Liver (tissue), 9 donors: ENCODE measurements around the gene PSD4. TPM values are rescaled to one million over a fixed set of nuclear protein-coding genes. Genes with fewer than 3 reads are reported as not detected.

Source experiments
- DNase-seq: peaks from one replicate; pipeline ENCODE4 v3.0.0-alpha.2; 2017; ENCODE audit warnings: low spot score
- H3K27ac ChIP-seq, 2 donors: one replicate each; pipeline ENCODE4 v1.7.0; 2013; ENCODE audit warnings: inconsistent platforms in 2 of 2, low read length in 2 of 2, control low read depth in 1 of 2, low read depth in 1 of 2, mild to moderate bottlenecking in 1 of 2
- H3K27me3 ChIP-seq, 4 donors: one replicate each; pipeline versions ENCODE4 v1.6.1 to v1.7.0; 2013; ENCODE audit warnings: low read length in 3 of 4, inconsistent platforms in 1 of 4, mild to moderate bottlenecking in 1 of 4, moderate library complexity in 1 of 4; ENCODE audit not compliant: control insufficient read depth in 4 of 4, insufficient read depth in 4 of 4
- H3K36me3 ChIP-seq, 4 donors: one replicate each; pipeline versions ENCODE4 v1.6.1 to v1.7.0; 2013; ENCODE audit warnings: low read length in 3 of 4, mild to moderate bottlenecking in 3 of 4, low read depth in 1 of 4, moderate library complexity in 1 of 4; ENCODE audit not compliant: control insufficient read depth in 4 of 4, insufficient read depth in 3 of 4
- H3K4me1 ChIP-seq, 4 donors: one replicate each; pipeline versions ENCODE4 v1.6.1 to v1.7.0; 2013; ENCODE audit warnings: low read length in 3 of 4, mild to moderate bottlenecking in 3 of 4, moderate library complexity in 1 of 4; ENCODE audit not compliant: control insufficient read depth in 4 of 4, insufficient read depth in 4 of 4
- H3K4me3 ChIP-seq, 3 donors: one replicate each; pipeline versions ENCODE4 v1.6.1 to v1.7.0; 2013; ENCODE audit warnings: low read length in 3 of 3, control low read depth in 1 of 3, low read depth in 1 of 3, mild to moderate bottlenecking in 1 of 3
- H3K9ac ChIP-seq, 2 donors: one replicate each; pipeline ENCODE4 v1.7.0; 2013; ENCODE audit warnings: low read length in 2 of 2, mild to moderate bottlenecking in 2 of 2, moderate library complexity in 2 of 2, control low read depth in 1 of 2, low read depth in 1 of 2
- H3K9me3 ChIP-seq, 4 donors: one replicate each; pipeline versions ENCODE4 v1.6.1 to v1.7.0; 2013; ENCODE audit warnings: low read length in 3 of 4; ENCODE audit not compliant: control insufficient read depth in 4 of 4
- EGR1 ChIP-seq, 2 donors: IDR thresholded peaks; 2 replicates each; pipeline ENCODE4 v1.6.1; 2016 to 2018; ENCODE audit warnings: antibody characterized with exemption in 2 of 2, low read depth in 2 of 2
- FOXA1 ChIP-seq: IDR thresholded peaks from 2 replicates; pipeline ENCODE4 v1.6.1; 2016; ENCODE audit warnings: antibody characterized with exemption
- FOXA2 ChIP-seq: IDR thresholded peaks from 2 replicates; pipeline ENCODE4 v1.6.1; 2016; ENCODE audit warnings: antibody characterized with exemption
- GABPA ChIP-seq, 2 donors: IDR thresholded peaks in 1 of 2; conservative IDR thresholded peaks in 1 of 2; 2 replicates each; pipeline ENCODE4 v1.6.1; 2016; ENCODE audit warnings: antibody characterized with exemption in 2 of 2, mild to moderate bottlenecking in 1 of 2, moderate library complexity in 1 of 2
- HNF4G ChIP-seq: IDR thresholded peaks from 2 replicates; pipeline ENCODE4 v1.6.1; 2016; ENCODE audit warnings: antibody characterized with exemption
- JUND ChIP-seq, 2 donors: IDR thresholded peaks; 2 replicates each; pipeline ENCODE4 v1.6.1; 2016; ENCODE audit warnings: antibody characterized with exemption in 2 of 2
- NR2F2 ChIP-seq: IDR thresholded peaks from 2 replicates; pipeline ENCODE4 v1.6.1; 2016; ENCODE audit warnings: antibody characterized with exemption
- RAD21 ChIP-seq, 2 donors: IDR thresholded peaks; 2 replicates each; pipeline ENCODE4 v1.6.1; 2016; ENCODE audit warnings: antibody characterized with exemption in 2 of 2, mild to moderate bottlenecking in 2 of 2
- RXRA ChIP-seq, 2 donors: IDR thresholded peaks; 2 replicates each; pipeline ENCODE4 v1.6.1; 2017 to 2018; ENCODE audit warnings: antibody characterized with exemption in 2 of 2, mild to moderate bottlenecking in 1 of 2
- SP1 ChIP-seq: IDR thresholded peaks from 2 replicates; pipeline ENCODE4 v1.6.1; 2018; ENCODE audit warnings: antibody characterized with exemption, mild to moderate bottlenecking
- TAF1 ChIP-seq: conservative IDR thresholded peaks from 2 replicates; pipeline ENCODE4 v1.6.1; 2016; ENCODE audit warnings: antibody characterized with exemption, mild to moderate bottlenecking
- YY1 ChIP-seq: IDR thresholded peaks from 2 replicates; pipeline ENCODE4 v1.6.1; 2016; ENCODE audit warnings: antibody characterized with exemption, mild to moderate bottlenecking
- WGBS: extraction: QIAGEN DNeasy Blood & Tissue Kit; methylation state at CpG from one replicate; pipeline ENCODE4 v1.1.7; 2013; 5-methylcytosine and 5-hydroxymethylcytosine counted together
- polyA plus RNA-seq, 2 donors: library from polyadenylated mRNA; stranded (reverse) in 1 of 2; unstranded in 1 of 2; fragments of 200-250 nt in 1 of 2; fragments of >200 nt in 1 of 2; fragmentation: Nextera tagmentation in 1 of 2; extraction: Ambion mirVana in 1 of 2; gene quantifications; one replicate each; pipeline versions ENCODE4 v1.2.1 to v1.2.3, GENCODE V29; 2013 to 2015
- total RNA-seq, 2 donors: library from RNA; depleted of rRNA; stranded (reverse); fragments of >200 nt; gene quantifications; one replicate each; pipeline ENCODE4 v1.2.3, GENCODE V29; 2014
- TF ChIP-seq, protein P1 (sequence below): IDR thresholded peaks from 2 replicates; pipeline ENCODE4 v1.6.1; 2016; ENCODE audit warnings: antibody characterized with exemption
- TF ChIP-seq, protein P2 (sequence below): IDR thresholded peaks from 2 replicates; pipeline ENCODE4 v1.6.1; 2016; ENCODE audit warnings: antibody characterized with exemption
- TF ChIP-seq, protein P3 (sequence below): IDR thresholded peaks from 2 replicates; pipeline ENCODE4 v1.6.1; 2016; ENCODE audit warnings: antibody characterized with exemption
- TF ChIP-seq, protein P4 (sequence below): fragments of 150-350 bp; IDR thresholded peaks from 2 replicates; pipeline ENCODE4 v1.5.1; 2017; ENCODE audit warnings: improper control_type of control experiment, low read depth, low read length; ENCODE audit not compliant: missing input control
- TF ChIP-seq, protein P5 (sequence below): IDR thresholded peaks from 2 replicates; pipeline ENCODE4 v1.6.1; 2016; ENCODE audit warnings: antibody characterized with exemption, mild to moderate bottlenecking
- donor health status: healthy.
- donor health status: healthy.
- donor health status: healthy.
- donor health status: healthy.
- donor health status: healthy.

The PSD4 gene
- total and polyA plus RNA-seq, 4 donors = 16.4 to 83.2 (median 34.4) TPM

DNA sequence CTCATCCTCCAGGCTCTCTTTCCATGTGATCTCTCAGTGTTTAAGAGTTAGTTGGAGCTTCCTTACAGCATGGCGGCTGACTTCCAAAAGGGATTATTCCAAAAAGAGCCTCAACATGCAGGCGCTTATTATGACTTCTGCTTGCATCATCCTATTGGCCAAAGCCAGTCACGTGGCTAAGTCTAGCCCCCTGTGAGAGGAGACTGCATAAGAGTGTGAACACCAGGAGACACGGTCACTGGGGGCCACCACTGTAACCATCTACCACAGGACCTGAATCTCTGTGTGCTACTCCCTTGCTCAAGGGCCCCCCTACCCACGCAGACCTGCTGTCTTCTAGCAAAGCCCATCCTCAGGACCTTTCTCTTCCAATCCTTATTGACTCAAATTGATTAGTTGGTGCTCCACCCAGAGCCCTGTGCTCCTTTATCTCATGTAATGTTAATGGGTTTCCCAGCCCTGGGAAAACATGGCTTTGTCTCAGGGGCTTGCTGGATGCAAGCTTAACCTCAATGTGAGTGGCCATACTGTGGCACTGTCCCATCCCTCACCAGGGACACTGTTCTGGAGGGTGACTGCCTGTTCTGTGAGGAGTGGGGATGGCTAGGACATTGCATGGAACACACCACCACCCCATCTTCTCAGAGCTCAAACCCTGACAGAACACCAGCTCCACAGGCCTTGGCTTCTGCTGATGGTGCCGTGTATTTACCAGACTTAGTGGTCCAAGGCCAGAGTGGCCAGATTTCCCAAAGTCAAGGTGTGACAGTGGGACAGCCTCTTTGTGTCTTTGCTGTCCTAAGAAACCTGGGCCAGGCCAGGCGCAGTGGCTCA is 42.2 kb upstream of the PSD4 start:
- Histone ChIP-seq H3K27ac (no peak overlapping the region), H3K36me3 (peaks cover 8 to 36% (median 28%) of the 10 kb centered on the region in 4 donors), H3K27me3 (no peaks in the 10 kb centered on the region), H3K4me1 (peaks cover 0 to 17% (median 5%) of the 10 kb centered on the region in 4 donors), H3K4me3 (no peak overlapping the region), H3K9ac (no peak overlapping the region), H3K9me3 (no peaks in the 10 kb centered on the region)
- 95% methylated on average over 7 of the region's 7 CpGs for WGBS
- TF ChIP-seq, protein P1, sequence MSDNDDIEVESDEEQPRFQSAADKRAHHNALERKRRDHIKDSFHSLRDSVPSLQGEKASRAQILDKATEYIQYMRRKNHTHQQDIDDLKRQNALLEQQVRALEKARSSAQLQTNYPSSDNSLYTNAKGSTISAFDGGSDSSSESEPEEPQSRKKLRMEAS = no peak
- TF ChIP-seq YY1 (no peak), HNF4G (no peak), FOXA1 (no peak), GABPA (IDR thresholded peaks at IDR 0.05 in 1 of 2, conservative IDR thresholded peaks at IDR 0.05 in 1 of 2) (no peak), SP1 (no peak), RXRA (IDR thresholded peaks at IDR 0.05) (no peak), JUND (IDR thresholded peaks at IDR 0.05) (no peak)
- DNase-seq = no peak

DNA sequence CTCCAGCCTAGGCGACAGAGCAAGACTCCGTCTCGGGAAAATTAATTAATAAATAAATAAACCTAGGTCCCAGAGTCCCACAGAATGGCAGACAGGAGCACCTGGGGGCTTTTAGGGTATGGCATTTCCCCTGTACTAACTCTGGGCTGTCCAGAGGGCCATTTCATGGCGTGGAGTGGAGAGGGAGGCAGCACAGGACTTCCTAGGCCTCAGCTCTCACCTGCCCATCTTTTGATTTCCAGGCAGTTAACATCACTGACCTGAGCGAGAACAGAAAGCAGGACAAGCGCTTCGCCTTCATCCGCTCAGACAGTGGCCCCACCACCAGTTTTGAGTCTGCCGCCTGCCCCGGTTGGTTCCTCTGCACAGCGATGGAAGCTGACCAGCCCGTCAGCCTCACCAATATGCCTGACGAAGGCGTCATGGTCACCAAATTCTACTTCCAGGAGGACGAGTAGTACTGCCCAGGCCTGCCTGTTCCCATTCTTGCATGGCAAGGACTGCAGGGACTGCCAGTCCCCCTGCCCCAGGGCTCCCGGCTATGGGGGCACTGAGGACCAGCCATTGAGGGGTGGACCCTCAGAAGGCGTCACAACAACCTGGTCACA is 41.3 kb upstream of the PSD4 start:
- Histone ChIP-seq H3K27me3 (no peaks in the 10 kb centered on the region), H3K4me1 (peaks cover 0 to 14% (median 5%) of the 10 kb centered on the region in 4 donors), H3K9me3 (no peaks in the 10 kb centered on the region), H3K27ac (no peak overlapping the region), H3K9ac (no peak overlapping the region), H3K4me3 (no peak overlapping the region), H3K36me3 (peaks cover 8 to 36% (median 28%) of the 10 kb centered on the region in 4 donors)
- TF ChIP-seq, protein P1 = no peak
- TF ChIP-seq EGR1 (IDR thresholded peaks at IDR 0.05; ENCODE audit: low read depth in 2 of 2) (no peak), RXRA (IDR thresholded peaks at IDR 0.05) (no peak), HNF4G (no peak), FOXA2 (no peak), YY1 (no peak), RAD21 (IDR thresholded peaks at IDR 0.05) (no peak), JUND (IDR thresholded peaks at IDR 0.05) (no peak), TAF1 (no peak), NR2F2 (no peak), SP1 (no peak), GABPA (IDR thresholded peaks at IDR 0.05 in 1 of 2, conservative IDR thresholded peaks at IDR 0.05 in 1 of 2) (no peak), FOXA1 (no peak)
- TF ChIP-seq, protein P2, sequence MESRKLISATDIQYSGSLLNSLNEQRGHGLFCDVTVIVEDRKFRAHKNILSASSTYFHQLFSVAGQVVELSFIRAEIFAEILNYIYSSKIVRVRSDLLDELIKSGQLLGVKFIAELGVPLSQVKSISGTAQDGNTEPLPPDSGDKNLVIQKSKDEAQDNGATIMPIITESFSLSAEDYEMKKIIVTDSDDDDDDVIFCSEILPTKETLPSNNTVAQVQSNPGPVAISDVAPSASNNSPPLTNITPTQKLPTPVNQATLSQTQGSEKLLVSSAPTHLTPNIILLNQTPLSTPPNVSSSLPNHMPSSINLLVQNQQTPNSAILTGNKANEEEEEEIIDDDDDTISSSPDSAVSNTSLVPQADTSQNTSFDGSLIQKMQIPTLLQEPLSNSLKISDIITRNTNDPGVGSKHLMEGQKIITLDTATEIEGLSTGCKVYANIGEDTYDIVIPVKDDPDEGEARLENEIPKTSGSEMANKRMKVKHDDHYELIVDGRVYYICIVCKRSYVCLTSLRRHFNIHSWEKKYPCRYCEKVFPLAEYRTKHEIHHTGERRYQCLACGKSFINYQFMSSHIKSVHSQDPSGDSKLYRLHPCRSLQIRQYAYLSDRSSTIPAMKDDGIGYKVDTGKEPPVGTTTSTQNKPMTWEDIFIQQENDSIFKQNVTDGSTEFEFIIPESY = no peak
- TF ChIP-seq, protein P3, sequence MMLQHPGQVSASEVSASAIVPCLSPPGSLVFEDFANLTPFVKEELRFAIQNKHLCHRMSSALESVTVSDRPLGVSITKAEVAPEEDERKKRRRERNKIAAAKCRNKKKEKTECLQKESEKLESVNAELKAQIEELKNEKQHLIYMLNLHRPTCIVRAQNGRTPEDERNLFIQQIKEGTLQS = no peak
- TF ChIP-seq, protein P4, sequence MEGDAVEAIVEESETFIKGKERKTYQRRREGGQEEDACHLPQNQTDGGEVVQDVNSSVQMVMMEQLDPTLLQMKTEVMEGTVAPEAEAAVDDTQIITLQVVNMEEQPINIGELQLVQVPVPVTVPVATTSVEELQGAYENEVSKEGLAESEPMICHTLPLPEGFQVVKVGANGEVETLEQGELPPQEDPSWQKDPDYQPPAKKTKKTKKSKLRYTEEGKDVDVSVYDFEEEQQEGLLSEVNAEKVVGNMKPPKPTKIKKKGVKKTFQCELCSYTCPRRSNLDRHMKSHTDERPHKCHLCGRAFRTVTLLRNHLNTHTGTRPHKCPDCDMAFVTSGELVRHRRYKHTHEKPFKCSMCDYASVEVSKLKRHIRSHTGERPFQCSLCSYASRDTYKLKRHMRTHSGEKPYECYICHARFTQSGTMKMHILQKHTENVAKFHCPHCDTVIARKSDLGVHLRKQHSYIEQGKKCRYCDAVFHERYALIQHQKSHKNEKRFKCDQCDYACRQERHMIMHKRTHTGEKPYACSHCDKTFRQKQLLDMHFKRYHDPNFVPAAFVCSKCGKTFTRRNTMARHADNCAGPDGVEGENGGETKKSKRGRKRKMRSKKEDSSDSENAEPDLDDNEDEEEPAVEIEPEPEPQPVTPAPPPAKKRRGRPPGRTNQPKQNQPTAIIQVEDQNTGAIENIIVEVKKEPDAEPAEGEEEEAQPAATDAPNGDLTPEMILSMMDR = no peak
- TF ChIP-seq, protein P5, sequence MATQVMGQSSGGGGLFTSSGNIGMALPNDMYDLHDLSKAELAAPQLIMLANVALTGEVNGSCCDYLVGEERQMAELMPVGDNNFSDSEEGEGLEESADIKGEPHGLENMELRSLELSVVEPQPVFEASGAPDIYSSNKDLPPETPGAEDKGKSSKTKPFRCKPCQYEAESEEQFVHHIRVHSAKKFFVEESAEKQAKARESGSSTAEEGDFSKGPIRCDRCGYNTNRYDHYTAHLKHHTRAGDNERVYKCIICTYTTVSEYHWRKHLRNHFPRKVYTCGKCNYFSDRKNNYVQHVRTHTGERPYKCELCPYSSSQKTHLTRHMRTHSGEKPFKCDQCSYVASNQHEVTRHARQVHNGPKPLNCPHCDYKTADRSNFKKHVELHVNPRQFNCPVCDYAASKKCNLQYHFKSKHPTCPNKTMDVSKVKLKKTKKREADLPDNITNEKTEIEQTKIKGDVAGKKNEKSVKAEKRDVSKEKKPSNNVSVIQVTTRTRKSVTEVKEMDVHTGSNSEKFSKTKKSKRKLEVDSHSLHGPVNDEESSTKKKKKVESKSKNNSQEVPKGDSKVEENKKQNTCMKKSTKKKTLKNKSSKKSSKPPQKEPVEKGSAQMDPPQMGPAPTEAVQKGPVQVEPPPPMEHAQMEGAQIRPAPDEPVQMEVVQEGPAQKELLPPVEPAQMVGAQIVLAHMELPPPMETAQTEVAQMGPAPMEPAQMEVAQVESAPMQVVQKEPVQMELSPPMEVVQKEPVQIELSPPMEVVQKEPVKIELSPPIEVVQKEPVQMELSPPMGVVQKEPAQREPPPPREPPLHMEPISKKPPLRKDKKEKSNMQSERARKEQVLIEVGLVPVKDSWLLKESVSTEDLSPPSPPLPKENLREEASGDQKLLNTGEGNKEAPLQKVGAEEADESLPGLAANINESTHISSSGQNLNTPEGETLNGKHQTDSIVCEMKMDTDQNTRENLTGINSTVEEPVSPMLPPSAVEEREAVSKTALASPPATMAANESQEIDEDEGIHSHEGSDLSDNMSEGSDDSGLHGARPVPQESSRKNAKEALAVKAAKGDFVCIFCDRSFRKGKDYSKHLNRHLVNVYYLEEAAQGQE = no peak
- WGBS = 93% methylated on average over 17 of the region's 17 CpGs
- no peak for DNase-seq
